Progenitor cell of endocrine pancreas (in vitro differentiated cells): ENCODE data around the gene NALF2. TPM values are rescaled to one million over a fixed set of nuclear protein-coding genes. Genes with fewer than 3 reads are reported as not detected.

Source experiments
- DNase-seq: peaks from one replicate; pipeline ENCODE4 v3.0.0; 2021; ENCODE audit warnings: low spot score; ENCODE audit not compliant: unreplicated experiment
- H3K27ac Mint-ChIP-seq: 2 replicates; pipeline ENCODE4 v1.8.0; 2021; ENCODE audit warnings: mild to moderate bottlenecking, moderate library complexity, mixed read lengths
- H3K27me3 Mint-ChIP-seq: 2 replicates; pipeline ENCODE4 v1.8.0; 2021; ENCODE audit warnings: mixed read lengths
- H3K36me3 Mint-ChIP-seq: 2 replicates; pipeline ENCODE4 v1.8.0; 2022; ENCODE audit warnings: mixed read lengths; ENCODE audit not compliant: insufficient read depth
- H3K4me1 Mint-ChIP-seq: 2 replicates; pipeline ENCODE4 v1.8.0; 2021; ENCODE audit warnings: low read depth, mixed read lengths
- H3K4me3 Mint-ChIP-seq: 2 replicates; pipeline ENCODE4 v1.8.0; 2021; ENCODE audit warnings: low read depth, mild to moderate bottlenecking, moderate library complexity, mixed read lengths
- H3K9me3 Mint-ChIP-seq: 2 replicates; pipeline ENCODE4 v1.8.0; 2021; ENCODE audit warnings: low read depth, mixed read lengths
- CTCF ChIP-seq: fragments of 200-600 bp; sonication (generic); IDR thresholded peaks from one replicate; pipeline ENCODE4 v1.5.0; 2021; ENCODE audit warnings: antibody characterized with exemption, mild to moderate bottlenecking; ENCODE audit not compliant: unreplicated experiment
- total RNA-seq: library from RNA; stranded (reverse); gene quantifications from 2 replicates; pipeline ENCODE4 v1.2.1, GENCODE V29; 2021

NALF2 gene
- total RNA-seq, 1 donor from 2014 or later = 3.2 TPM

GRCh38 chrX:69493193-69493592, 10.9 kb upstream of the NALF2 start:
- peak; percentile 61 for TF ChIP-seq CTCF
- H3K9me3 Mint-ChIP-seq = peaks cover 14% of the 10 kb centered on the region
- peaks cover 5% of the 10 kb centered on the region for H3K27me3 Mint-ChIP-seq
- DNase-seq = peak; percentile 30
- H3K4me3 Mint-ChIP-seq = no peak overlapping the region
- no peaks in the 10 kb centered on the region for H3K36me3 Mint-ChIP-seq
- no peaks in the 10 kb centered on the region for H3K4me1 Mint-ChIP-seq
- no peak overlapping the region for H3K27ac Mint-ChIP-seq

- TF ChIP-seq CTCF = no peak
- Mint-ChIP-seq H3K9me3 (peaks cover 15% of the 10 kb centered on the region), H3K36me3 (no peaks in the 10 kb centered on the region), H3K27me3 (peaks cover 5% of the 10 kb centered on the region), H3K4me3 (no peak overlapping the region), H3K4me1 (no peaks in the 10 kb centered on the region), H3K27ac (no peak overlapping the region)
- no peak for DNase-seq
Observed at GRCh38 chrX:69493766-69494165, 10.4 kb upstream of the NALF2 start.

GRCh38 chrX:69496183-69496582, 7.9 kb upstream of the NALF2 start:
- no peak for TF ChIP-seq CTCF
- Mint-ChIP-seq H3K36me3 (no peaks in the 10 kb centered on the region), H3K4me1 (no peaks in the 10 kb centered on the region), H3K27me3 (peaks cover 5% of the 10 kb centered on the region), H3K4me3 (no peak overlapping the region), H3K27ac (no peak overlapping the region), H3K9me3 (peaks cover 14% of the 10 kb centered on the region)
- no peak for DNase-seq

- Mint-ChIP-seq H3K36me3 (no peaks in the 10 kb centered on the region), H3K27ac (no peak overlapping the region), H3K9me3 (peaks cover 12% of the 10 kb centered on the region), H3K27me3 (peaks cover 4% of the 10 kb centered on the region), H3K4me3 (no peak overlapping the region), H3K4me1 (no peaks in the 10 kb centered on the region)
- DNase-seq = peak; percentile 29
- no peak for TF ChIP-seq CTCF
Observed at GRCh38 chrX:69501429-69501828, 2.7 kb upstream of the NALF2 start.

- Mint-ChIP-seq H3K27me3 (peaks cover 13% of the 10 kb centered on the region), H3K4me1 (no peaks in the 10 kb centered on the region), H3K27ac (peak overlapping the region; percentile 6), H3K36me3 (no peaks in the 10 kb centered on the region), H3K4me3 (peak overlapping the region; percentile 81), H3K9me3 (peaks cover 7% of the 10 kb centered on the region)
- DNase-seq = no peak
- peak; percentile 60 for TF ChIP-seq CTCF
Observed at GRCh38 chrX:69503228-69503781, 821 bp upstream of the NALF2 start.
